ENCODE data around the gene PAGE2.
"Not testable (repeated sequence)": the region's sequence is repeated elsewhere in the genome, so short reads cannot be mapped to it uniquely, and the experiment has no call there.

Gene PAGE2

GRCh38 chrX:55127692-55128091, 38.9 kb downstream of the PAGE2 start:
- DNase-seq, result no peak

DNA sequence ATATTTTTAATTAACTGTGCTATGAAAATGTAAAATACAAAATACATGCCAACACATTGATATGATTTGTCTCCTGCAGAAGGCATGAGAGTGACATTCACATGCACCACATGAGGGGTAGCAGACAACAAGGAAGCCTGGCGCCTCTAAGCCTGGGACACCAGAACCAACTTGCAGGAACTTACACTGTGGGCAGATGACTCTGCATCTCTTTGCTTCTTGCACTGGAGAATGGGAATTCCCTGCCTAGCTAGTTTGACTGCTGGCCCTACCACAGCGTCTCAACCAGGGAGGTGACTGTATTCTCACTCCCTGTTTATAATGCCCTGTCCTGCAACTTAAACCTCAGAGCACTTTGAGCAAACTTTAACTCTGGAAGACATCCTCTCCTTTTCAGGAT, 40.5 kb downstream of the PAGE2 start:
- no peak for DNase-seq

DNA sequence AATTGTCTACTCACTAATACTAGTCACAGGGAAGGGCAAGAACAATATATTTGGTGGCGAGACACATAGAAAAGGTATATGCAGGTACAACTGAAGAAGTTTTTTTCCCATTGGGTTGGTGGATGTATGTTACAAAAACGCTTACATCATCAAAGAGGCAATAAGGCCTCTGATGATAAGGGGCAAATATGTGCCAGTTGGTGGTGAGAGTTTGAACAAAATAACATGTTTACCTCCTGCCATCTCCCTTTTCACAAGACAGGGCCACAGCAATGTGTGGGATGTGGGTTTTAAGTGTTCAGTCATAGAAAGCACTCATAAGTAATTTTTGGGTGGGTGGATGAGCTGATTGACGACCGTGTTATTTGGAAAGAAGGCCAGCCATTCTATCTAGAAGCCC, 41.7 kb downstream of the PAGE2 start:
- DNase-seq, result no peak

- DNase-seq, result no peak
These were observed 43.6 kb downstream of the PAGE2 start for GRCh38 chrX:55132416-55132815.

GRCh38 chrX:55135171-55135570, 46.4 kb downstream of the PAGE2 start:
- DNase-seq, result peak in 1 of 2 donors; percentile 33

GRCh38 chrX:55140800-55141199, 52.0 kb downstream of the PAGE2 start:
- DNase-seq, result not testable (repeated sequence)
